HepG2 (cell line): ENCODE measurements around the gene MVK. TPM values are rescaled to one million over a fixed set of nuclear protein-coding genes. Genes with fewer than 3 reads are reported as not detected.

Experiments
- ATF7 ChIP-seq, 2 experiments: fragments of 450-650 bp in 1 of 2; sonication (generic) in 1 of 2; formaldehyde crosslinking in 1 of 2; IDR thresholded peaks; 2 replicates each; pipeline versions ENCODE4 v1.4.0 to v1.6.1; 2016 to 2020; ENCODE audit warnings: antibody characterized with exemption in 1 of 2, mild to moderate bottlenecking in 1 of 2, missing genetic modification reagents in 1 of 2
- EED ChIP-seq: sonication (generic); formaldehyde crosslinking; IDR thresholded peaks from 2 replicates; pipeline ENCODE4 v1.5.0; 2020; ENCODE audit warnings: mild to moderate bottlenecking, missing genetic modification reagents
- HNRNPL ChIP-seq: fragments of 200-400 bp; formaldehyde crosslinking; IDR thresholded peaks from 2 replicates; pipeline ENCODE4 v1.6.1; 2017; ENCODE audit warnings: mild to moderate bottlenecking, low read depth, low read length
- KLF13 ChIP-seq: sonication (generic); formaldehyde crosslinking; IDR thresholded peaks from 2 replicates; pipeline ENCODE4 v1.4.0; 2020; ENCODE audit warnings: mild to moderate bottlenecking, missing genetic modification reagents
- MTA3 ChIP-seq: sonication (generic); formaldehyde crosslinking; IDR thresholded peaks from 2 replicates; pipeline ENCODE4 v1.4.0; 2020; ENCODE audit warnings: missing genetic modification reagents
- MTF1 ChIP-seq: sonication (generic); formaldehyde crosslinking; IDR thresholded peaks from 2 replicates; pipeline ENCODE4 v1.5.0; 2020; ENCODE audit warnings: missing genetic modification reagents
- POLR2AphosphoS5 ChIP-seq: IDR thresholded peaks from 2 replicates; pipeline ENCODE4 v1.6.1; 2012; ENCODE audit warnings: low read depth, low read length
- SOX5 ChIP-seq: IDR thresholded peaks from 2 replicates; pipeline ENCODE4 v1.6.1; 2016; ENCODE audit warnings: borderline replicate concordance
- SRF ChIP-seq: IDR thresholded peaks from 2 replicates; pipeline ENCODE4 v1.6.1; 2011; ENCODE audit warnings: mild to moderate bottlenecking, low read depth, low read length, moderate library complexity
- TEAD2 ChIP-seq: sonication (generic); formaldehyde crosslinking; IDR thresholded peaks from 2 replicates; pipeline ENCODE4 v1.9.0; 2021; ENCODE audit warnings: missing genetic modification reagents
- ZBTB8A ChIP-seq: sonication (generic); formaldehyde crosslinking; IDR thresholded peaks from 2 replicates; pipeline ENCODE4 v1.4.0; 2020; ENCODE audit warnings: mild to moderate bottlenecking, low read depth, missing genetic modification reagents, borderline replicate concordance
- ZFYVE20 ChIP-seq: sonication (generic); formaldehyde crosslinking; IDR thresholded peaks from 2 replicates; pipeline ENCODE4 v1.8.0; 2023; ENCODE audit warnings: low read depth, mild to moderate bottlenecking, moderate library complexity, missing genetic modification reagents, borderline replicate concordance
- ZNF136 ChIP-seq: sonication (generic); formaldehyde crosslinking; IDR thresholded peaks from 2 replicates; pipeline ENCODE4 v1.8.1; 2022; ENCODE audit warnings: low read depth, mild to moderate bottlenecking, moderate library complexity, missing genetic modification reagents
- ZNF33B ChIP-seq: sonication (generic); formaldehyde crosslinking; IDR thresholded peaks from 2 replicates; pipeline ENCODE4 v1.5.1; 2020; ENCODE audit warnings: mild to moderate bottlenecking, missing genetic modification reagents
- ZNF549 ChIP-seq: sonication (generic); formaldehyde crosslinking; IDR thresholded peaks from 2 replicates; pipeline ENCODE4 v1.5.0; 2020; ENCODE audit warnings: missing genetic modification reagents
- ZNF598 ChIP-seq: sonication (generic); formaldehyde crosslinking; IDR thresholded peaks from 2 replicates; pipeline ENCODE4 v1.5.1; 2020; ENCODE audit warnings: mild to moderate bottlenecking, missing genetic modification reagents, borderline replicate concordance
- ZNF83 ChIP-seq: sonication (generic); formaldehyde crosslinking; IDR thresholded peaks from 2 replicates; pipeline ENCODE4 v1.4.0; 2020; ENCODE audit warnings: missing genetic modification reagents, mild to moderate bottlenecking, borderline replicate concordance
- ZNF841 ChIP-seq: sonication (generic); formaldehyde crosslinking; IDR thresholded peaks from 2 replicates; pipeline ENCODE4 v1.8.1; 2023; ENCODE audit warnings: missing genetic modification reagents, borderline replicate concordance
- polyA plus RNA-seq, 8 experiments: library from polyadenylated mRNA; depleted of rRNA in 3 of 8; stranded (reverse) in 7 of 8; unstranded in 1 of 8; fragments of >200 nt; fragmentation: Illumina TruSeq in 4 of 8; extraction: Trizol in 4 of 8; gene quantifications; 2 replicates each; pipeline versions ENCODE4 v1.2.1 to v1.2.3, GENCODE V29; 2011 to 2016; ENCODE audit warnings: low read depth in 4 of 8, missing spikeins in 1 of 8, mixed read lengths in 1 of 8; ENCODE audit not compliant: insufficient read depth in 1 of 8
- total RNA-seq, 5 experiments: library from RNA; depleted of rRNA; stranded (reverse); fragments of >200 nt; fragmentation: Illumina TruSeq; extraction: Trizol; gene quantifications; 2 replicates each; pipeline ENCODE4 v1.2.3, GENCODE V29; 2016; ENCODE audit warnings: low read depth in 1 of 5
- TF ChIP-seq, protein P1 (sequence below): sonication (generic); formaldehyde crosslinking; IDR thresholded peaks from 2 replicates; pipeline ENCODE4 v1.4.0; 2020; ENCODE audit warnings: missing genetic modification reagents, borderline replicate concordance
- TF ChIP-seq, protein P2 (sequence below): sonication (generic); formaldehyde crosslinking; IDR thresholded peaks from 2 replicates; pipeline ENCODE4 v1.4.0; 2020; ENCODE audit warnings: missing genetic modification reagents, borderline replicate concordance
- TF ChIP-seq, protein P3 (sequence below): sonication (generic); formaldehyde crosslinking; IDR thresholded peaks from 2 replicates; pipeline ENCODE4 v1.4.0; 2020; ENCODE audit warnings: low read depth, mild to moderate bottlenecking, missing genetic modification reagents
- TF ChIP-seq, protein P4 (sequence below): sonication (generic); formaldehyde crosslinking; IDR thresholded peaks from 2 replicates; pipeline ENCODE4 v1.4.0; 2020; ENCODE audit warnings: mild to moderate bottlenecking, missing genetic modification reagents

The MVK gene
- total and polyA plus RNA-seq, 2 of the 13 experiments (the other 11 are each of a cell fraction or from before 2014, with no cell fraction given): 11.6 to 66.9 TPM

DNA sequence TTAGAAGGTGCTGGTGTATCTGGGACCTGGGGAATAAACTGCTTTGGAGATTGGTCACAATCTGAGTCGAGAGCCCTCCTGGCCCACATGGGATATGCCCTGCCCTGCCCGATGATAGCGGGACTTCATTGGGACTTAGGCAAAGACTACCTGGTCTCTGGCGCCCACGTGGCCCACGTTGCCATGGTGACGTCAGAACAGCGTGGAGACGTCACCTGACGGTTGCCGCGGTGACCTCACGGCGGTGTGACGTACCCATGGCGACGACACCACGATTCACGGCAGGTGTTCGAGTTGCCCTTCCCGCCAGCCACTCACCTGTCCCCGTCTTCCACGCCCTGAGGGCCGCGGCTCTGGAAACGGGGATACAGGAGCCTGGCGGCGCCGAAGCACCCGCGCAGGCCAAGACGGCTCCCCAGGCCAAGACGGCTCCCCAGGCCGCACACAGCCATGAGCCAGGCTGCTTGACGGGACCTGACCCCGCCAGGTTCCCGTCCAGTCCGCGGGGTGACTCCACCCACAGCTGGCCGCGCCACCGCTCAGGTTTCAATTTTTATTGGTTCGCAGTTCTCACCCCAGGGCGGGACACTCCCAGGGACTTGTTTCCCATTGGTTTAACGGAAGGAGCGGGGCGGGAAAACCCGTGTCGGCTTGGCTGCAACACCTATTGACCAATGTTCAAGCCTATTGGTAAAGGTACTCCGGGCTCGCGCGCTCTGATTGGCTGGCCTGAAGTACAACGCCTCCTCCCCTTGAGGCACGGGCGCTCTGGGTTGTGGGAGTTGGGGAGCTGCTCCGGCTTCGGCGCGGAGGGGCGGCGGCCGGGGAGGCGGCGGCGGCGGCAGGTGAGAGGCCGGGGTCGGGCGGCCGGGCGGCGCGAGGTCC is at the start of gene MVK, which contains the start of gene MMAB (continued):
- TF ChIP-seq, protein P1, sequence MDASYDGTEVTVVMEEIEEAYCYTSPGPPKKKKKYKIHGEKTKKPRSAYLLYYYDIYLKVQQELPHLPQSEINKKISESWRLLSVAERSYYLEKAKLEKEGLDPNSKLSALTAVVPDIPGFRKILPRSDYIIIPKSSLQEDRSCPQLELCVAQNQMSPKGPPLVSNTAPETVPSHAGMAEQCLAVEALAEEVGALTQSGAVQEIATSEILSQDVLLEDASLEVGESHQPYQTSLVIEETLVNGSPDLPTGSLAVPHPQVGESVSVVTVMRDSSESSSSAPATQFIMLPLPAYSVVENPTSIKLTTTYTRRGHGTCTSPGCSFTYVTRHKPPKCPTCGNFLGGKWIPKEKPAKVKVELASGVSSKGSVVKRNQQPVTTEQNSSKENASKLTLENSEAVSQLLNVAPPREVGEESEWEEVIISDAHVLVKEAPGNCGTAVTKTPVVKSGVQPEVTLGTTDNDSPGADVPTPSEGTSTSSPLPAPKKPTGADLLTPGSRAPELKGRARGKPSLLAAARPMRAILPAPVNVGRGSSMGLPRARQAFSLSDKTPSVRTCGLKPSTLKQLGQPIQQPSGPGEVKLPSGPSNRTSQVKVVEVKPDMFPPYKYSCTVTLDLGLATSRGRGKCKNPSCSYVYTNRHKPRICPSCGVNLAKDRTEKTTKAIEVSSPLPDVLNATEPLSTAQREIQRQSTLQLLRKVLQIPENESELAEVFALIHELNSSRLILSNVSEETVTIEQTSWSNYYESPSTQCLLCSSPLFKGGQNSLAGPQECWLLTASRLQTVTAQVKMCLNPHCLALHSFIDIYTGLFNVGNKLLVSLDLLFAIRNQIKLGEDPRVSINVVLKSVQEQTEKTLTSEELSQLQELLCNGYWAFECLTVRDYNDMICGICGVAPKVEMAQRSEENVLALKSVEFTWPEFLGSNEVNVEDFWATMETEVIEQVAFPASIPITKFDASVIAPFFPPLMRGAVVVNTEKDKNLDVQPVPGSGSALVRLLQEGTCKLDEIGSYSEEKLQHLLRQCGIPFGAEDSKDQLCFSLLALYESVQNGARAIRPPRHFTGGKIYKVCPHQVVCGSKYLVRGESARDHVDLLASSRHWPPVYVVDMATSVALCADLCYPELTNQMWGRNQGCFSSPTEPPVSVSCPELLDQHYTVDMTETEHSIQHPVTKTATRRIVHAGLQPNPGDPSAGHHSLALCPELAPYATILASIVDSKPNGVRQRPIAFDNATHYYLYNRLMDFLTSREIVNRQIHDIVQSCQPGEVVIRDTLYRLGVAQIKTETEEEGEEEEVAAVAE (CRISPR knock-in tag): peak; percentile 99
- TF ChIP-seq MTF1 (CRISPR knock-in tag) (no peak), EED (CRISPR knock-in tag) (peak; percentile 88), ZNF33B (CRISPR knock-in tag) (no peak), KLF13 (CRISPR knock-in tag) (no peak), ZNF83 (peak; percentile 69; the same call in 1 of the 2 replicates), ZNF136 (CRISPR knock-in tag) (0 out of 2 replicates have a peak, but pooled peaks have one; percentile 35), ZBTB8A (CRISPR knock-in tag) (no peak), ZNF598 (peak; percentile 91; the same call in 1 of the 2 replicates), ATF7 (IDR thresholded peaks at IDR 0.05) (peak; percentile 94), ATF7 (CRISPR knock-in tag; IDR thresholded peaks at IDR 0.05) (peak; percentile 93; the same call in 1 of the 2 replicates), POLR2AphosphoS5 (peak; percentile 83), SOX5 (CRISPR knock-in tag) (no peak; the same call in 1 of the 2 replicates), ZFYVE20 (CRISPR knock-in tag) (0 out of 2 replicates have a peak, but pooled peaks have one; percentile 81), MTA3 (no peak), ZNF549 (CRISPR knock-in tag) (no peak), HNRNPL (no peak), TEAD2 (no peak), ZNF841 (CRISPR knock-in tag) (no peak), SRF (0 out of 2 replicates have a peak, but pooled peaks have one; percentile 9)
- TF ChIP-seq, protein P2, sequence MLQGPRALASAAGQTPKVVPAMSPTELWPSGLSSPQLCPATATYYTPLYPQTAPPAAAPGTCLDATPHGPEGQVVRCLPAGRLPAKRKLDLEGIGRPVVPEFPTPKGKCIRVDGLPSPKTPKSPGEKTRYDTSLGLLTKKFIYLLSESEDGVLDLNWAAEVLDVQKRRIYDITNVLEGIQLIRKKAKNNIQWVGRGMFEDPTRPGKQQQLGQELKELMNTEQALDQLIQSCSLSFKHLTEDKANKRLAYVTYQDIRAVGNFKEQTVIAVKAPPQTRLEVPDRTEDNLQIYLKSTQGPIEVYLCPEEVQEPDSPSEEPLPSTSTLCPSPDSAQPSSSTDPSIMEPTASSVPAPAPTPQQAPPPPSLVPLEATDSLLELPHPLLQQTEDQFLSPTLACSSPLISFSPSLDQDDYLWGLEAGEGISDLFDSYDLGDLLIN (CRISPR knock-in tag): peak; percentile 55; the same call in 1 of the 2 replicates
- TF ChIP-seq, protein P3, sequence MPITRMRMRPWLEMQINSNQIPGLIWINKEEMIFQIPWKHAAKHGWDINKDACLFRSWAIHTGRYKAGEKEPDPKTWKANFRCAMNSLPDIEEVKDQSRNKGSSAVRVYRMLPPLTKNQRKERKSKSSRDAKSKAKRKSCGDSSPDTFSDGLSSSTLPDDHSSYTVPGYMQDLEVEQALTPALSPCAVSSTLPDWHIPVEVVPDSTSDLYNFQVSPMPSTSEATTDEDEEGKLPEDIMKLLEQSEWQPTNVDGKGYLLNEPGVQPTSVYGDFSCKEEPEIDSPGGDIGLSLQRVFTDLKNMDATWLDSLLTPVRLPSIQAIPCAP: peak; percentile 69; the same call in 1 of the 2 replicates
- TF ChIP-seq, protein P4, sequence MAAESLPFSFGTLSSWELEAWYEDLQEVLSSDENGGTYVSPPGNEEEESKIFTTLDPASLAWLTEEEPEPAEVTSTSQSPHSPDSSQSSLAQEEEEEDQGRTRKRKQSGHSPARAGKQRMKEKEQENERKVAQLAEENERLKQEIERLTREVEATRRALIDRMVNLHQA (CRISPR knock-in tag): no peak
